ENCODE results near the gene SERPINA12. TPM values are rescaled to one million over a fixed set of nuclear protein-coding genes. Genes with fewer than 3 reads are reported as not detected.

The SERPINA12 gene
- total RNA-seq, 4 donors from 2014 or later: 345 to 790 (median 421) TPM

- intact Hi-C loops (cut with DNase I; ENCODE audit: low total_unique reads): no loop called here
- 51 to 61% methylated on average over 5 of the region's 5 CpGs for WGBS, 2 donors
- no peak overlapping the region for H3K4me3 ChIP-seq (ENCODE audit: low read depth, poor library complexity, severe bottlenecking)
- peak in 1 of 2 donors; percentile 57 for DNase-seq (ENCODE audit: low spot score in 2 of 2)
- TF ChIP-seq POLR2A (IDR thresholded peaks at IDR 0.05) (no peak), CTCF (IDR thresholded peaks at IDR 0.05) (no peak)
Observed at GRCh38 chr14:94521375-94522114, 12.3 kb upstream of the SERPINA12 start.

- no peak overlapping the region for H3K4me3 ChIP-seq (ENCODE audit: low read depth, poor library complexity, severe bottlenecking)
- intact Hi-C loops (cut with DNase I; ENCODE audit: low total_unique reads): no loop called here
- WGBS, 2 donors: 21 to 23% methylated on average over 7 of the region's 7 CpGs
- TF ChIP-seq POLR2A (IDR thresholded peaks at IDR 0.05) (no peak), CTCF (IDR thresholded peaks at IDR 0.05) (no peak)
- peak; percentile 46 to 85 for DNase-seq (ENCODE audit: low spot score in 2 of 2)
Observed at GRCh38 chr14:94517641-94518257, 8.5 kb upstream of the SERPINA12 start.

DNA sequence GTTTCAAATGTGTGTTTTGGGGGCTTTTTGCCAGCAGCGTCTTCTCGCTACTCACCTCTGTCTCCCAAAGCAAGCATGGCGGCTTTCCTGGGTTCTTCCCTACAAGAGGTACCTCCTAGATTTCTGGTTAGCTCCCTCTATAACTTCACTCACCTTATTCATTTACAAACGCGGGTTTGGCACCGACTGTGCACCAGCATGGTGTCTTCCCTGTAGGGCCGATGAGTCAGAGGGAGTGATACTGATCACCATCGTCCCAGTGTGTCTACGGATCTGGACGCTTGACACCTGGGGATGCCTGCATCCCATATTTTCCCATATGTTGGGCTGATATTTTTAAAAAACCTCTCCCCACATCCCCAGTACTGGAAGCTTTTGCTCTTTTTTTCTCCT is 8.0 kb upstream of the SERPINA12 start:
- H3K4me3 ChIP-seq (ENCODE audit: low read depth, poor library complexity, severe bottlenecking): no peak overlapping the region
- TF ChIP-seq POLR2A (IDR thresholded peaks at IDR 0.05) (no peak), CTCF (IDR thresholded peaks at IDR 0.05) (no peak)
- intact Hi-C loops (cut with DNase I; ENCODE audit: low total_unique reads): no loop called here
- peak in 1 of 2 donors; percentile 68 for DNase-seq (ENCODE audit: low spot score in 2 of 2)
- 48 to 52% methylated on average over 10 of the region's 10 CpGs for WGBS, 2 donors

DNA sequence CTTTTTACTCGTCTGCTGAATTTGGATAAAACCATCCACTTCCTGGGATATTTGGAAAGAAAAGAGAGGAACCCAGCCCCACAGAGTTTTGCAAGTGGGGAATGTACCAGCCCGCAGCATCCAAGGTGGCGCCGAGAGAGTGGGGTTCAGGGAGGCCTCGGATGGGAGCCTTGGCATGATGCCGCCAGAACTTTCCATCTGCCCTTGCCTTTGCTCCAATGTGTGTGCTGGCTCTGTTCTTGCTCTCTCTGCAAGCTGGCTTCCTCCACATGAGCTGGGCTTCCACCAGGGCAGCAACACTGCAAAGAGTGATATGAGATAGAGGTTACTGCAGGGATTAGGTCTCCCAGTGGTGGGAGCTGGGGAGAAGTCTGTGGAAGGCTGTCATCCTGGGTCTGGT is 6.6 kb upstream of the SERPINA12 start:
- TF ChIP-seq CTCF (IDR thresholded peaks at IDR 0.05): no peak
- no peak for TF ChIP-seq POLR2A (IDR thresholded peaks at IDR 0.05)
- no peak overlapping the region for H3K4me3 ChIP-seq (ENCODE audit: low read depth, poor library complexity, severe bottlenecking)
- intact Hi-C loops (cut with DNase I; ENCODE audit: low total_unique reads): no loop called here
- WGBS, 2 donors: 68 to 87% methylated on average over 6 of the region's 6 CpGs
- peak in 1 of 2 donors; percentile 74 for DNase-seq (ENCODE audit: low spot score in 2 of 2)

DNA sequence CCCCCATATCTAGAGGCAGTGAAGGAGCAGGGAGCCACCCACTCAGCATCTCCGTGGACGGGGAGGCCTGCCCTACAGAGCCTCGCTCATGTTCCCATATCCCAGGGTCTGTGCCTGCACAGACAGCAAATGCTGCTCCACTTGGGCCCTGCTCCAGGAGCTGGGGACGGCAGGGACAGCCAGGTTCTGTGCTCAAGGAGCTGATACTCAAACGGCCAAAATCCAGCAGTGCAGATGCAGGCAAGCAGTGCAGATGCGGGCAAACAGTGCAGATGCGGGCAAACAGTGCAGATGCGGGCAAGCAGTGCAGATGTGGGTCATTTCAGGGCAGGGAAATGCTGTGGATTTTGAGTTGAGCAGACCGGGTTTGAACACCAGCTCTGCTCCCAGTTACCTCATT is 6.2 kb upstream of the SERPINA12 start:
- DNase-seq (ENCODE audit: low spot score in 2 of 2): peak in 1 of 2 donors; percentile 82
- WGBS, 2 donors: 80% methylated on average over 9 of the region's 9 CpGs

More for the DNA sequence above, 6.2 kb upstream of the SERPINA12 start:
- intact Hi-C loops (cut with DNase I; ENCODE audit: low total_unique reads): no loop called here
- no peak for TF ChIP-seq CTCF (IDR thresholded peaks at IDR 0.05)
- no peak for TF ChIP-seq POLR2A (IDR thresholded peaks at IDR 0.05)
- no peak overlapping the region for H3K4me3 ChIP-seq (ENCODE audit: low read depth, poor library complexity, severe bottlenecking)
